Hematopoietic multipotent progenitor cell (in vitro differentiated cells): ENCODE data around the gene ERGIC2. TPM values are rescaled to one million over a fixed set of nuclear protein-coding genes. Genes with fewer than 3 reads are reported as not detected.
"Not testable (repeated sequence)": the region's sequence is repeated elsewhere in the genome, so short reads cannot be mapped to it uniquely, and the experiment has no call there.

Experiments
- DNase-seq, 3 donors: peaks; one replicate each; pipeline ENCODE4 v3.0.0-alpha.2; 2011 to 2015; ENCODE audit warnings: low read depth in 2 of 3, low spot score in 2 of 3
- total RNA-seq: library from RNA; depleted of rRNA; stranded (reverse); fragments of >200 nt; gene quantifications from one replicate; pipeline ENCODE4 v1.2.3, GENCODE V29; 2012

Gene ERGIC2
- total RNA-seq, 1 donor, result 16.4 TPM

DNA sequence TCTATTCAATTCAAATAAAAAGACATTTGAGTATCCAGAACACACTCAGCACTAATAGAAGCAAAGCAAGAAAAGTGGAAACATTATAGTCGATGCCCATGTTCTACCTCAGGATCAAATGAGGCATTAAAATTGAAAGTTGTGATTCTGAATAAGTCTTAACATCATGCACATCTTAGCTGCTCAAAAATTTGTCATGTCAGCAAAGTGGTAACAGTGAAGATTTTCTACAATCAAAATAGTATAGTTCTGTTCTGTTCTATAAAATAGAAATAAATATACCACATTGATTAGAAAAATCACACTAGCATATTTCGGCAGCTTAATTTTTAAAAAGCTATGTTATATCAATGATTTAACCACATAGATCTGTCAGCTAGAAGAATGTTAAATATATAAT lies 74.7 kb downstream of the ERGIC2 start:
- DNase-seq, result no peak

DNA sequence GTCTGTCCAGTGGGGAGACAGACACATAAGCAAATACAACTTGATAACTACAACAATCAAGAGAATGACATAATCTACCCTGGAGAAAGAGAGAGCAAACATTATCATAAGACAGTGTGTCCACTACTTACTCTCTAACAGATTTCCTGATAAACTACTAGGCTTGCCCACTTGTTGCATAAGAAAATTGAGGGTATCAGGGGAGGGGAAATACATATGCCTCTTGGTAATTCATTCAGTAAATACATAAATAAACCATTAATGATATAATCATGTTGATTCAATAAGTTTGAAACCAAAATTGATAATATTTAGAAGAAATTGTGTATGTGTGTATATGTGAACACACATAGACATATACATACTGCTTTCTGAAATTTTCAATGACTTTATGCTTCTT lies 76.6 kb downstream of the ERGIC2 start:
- no peak for DNase-seq

DNA sequence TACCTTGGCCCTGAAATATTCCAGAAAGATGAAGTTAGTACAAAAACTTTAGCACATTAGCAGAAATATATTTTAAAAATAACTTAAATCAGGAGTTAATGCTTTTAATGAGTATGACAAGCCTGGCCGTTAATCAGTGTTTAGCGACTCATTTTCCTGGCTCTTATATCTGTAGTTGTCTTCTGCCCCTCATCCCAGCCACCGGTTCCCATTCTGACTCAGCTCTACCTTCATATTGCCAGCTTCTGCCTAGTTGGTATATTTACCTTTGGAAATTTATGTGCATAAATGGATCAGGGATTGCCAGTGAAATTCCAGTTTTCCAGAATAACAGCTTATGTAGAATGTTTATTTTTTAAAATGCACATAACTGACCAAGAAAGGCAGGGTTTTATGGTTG lies 79.9 kb downstream of the ERGIC2 start:
- no peak for DNase-seq

DNA sequence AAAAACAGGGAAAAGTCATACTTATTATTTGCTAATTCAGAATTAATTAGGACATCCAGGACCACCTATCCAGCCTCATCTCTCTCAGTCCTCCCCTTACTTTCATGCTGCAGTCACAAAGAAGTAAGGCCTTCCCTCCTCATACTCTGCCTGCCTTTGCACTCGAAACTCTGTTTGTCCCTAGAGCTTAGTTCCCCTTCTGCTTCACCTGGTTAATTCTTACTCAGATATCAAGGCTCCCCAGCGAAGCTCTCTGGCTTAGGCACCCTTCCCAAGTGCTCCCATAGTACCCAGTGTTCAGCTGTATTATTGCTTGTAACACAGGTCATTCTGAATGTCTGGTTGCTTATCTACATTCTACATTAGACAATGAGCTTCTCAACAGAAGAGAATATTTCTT lies 81.3 kb downstream of the ERGIC2 start:
- peak in 1 of 3 donors; percentile 16 for DNase-seq

DNA sequence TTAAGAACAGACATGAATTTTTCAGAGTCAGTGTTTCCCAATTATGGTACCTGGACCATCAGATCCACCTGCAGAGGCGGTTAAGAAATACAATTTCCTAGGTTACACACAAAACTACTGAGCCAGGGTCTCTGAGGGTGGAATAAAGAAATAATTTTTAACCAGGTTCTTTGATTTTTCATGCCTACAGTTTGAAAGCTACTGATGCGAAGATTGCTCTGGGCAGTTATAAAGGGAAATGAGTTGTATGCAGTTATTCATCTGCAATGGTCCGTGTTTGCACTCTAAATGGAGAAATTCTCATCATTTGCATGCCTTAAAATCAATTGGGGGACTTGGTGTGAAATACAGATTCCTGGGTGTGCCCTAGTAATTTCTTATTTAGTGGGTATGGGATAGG lies 89.7 kb downstream of the ERGIC2 start:
- DNase-seq, result no peak

DNA sequence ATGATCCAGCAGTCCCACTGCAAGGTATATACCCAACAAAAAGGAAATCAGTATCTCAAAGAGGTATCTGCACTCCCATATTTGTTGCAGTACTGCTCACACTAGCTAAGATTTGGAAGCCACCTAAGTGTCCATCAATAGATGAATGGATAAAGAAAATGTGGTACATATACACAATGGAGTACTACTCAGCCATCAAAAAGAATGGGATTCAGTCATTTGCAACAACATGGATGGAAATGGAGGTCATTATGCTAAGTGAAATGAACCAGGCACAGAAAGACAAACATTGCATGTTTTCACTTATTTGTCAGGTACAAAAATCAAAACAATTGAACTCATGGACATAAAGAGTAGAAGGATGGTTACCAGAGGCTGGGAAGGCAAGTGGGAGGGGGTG lies 90.5 kb downstream of the ERGIC2 start:
- not testable (repeated sequence) for DNase-seq

DNA sequence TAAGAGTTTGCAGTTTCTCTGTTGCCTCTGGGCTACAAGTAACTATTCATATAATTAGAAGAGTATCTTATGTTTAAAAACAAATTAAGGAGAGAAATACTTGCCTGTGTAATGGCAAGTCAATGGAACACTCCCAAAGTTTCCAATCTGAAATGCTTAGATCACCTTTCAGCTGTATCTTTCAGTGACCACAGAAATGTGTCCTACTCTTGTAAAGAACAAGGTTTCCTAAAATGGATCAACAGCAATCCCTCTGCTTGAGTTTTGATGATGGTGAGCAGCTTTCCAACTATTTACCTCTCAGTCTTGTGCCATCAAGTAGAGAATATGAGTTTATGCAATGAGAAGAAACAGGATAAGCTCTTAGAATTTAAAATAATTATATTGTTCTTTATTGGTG lies 92.9 kb downstream of the ERGIC2 start:
- DNase-seq, result no peak

DNA sequence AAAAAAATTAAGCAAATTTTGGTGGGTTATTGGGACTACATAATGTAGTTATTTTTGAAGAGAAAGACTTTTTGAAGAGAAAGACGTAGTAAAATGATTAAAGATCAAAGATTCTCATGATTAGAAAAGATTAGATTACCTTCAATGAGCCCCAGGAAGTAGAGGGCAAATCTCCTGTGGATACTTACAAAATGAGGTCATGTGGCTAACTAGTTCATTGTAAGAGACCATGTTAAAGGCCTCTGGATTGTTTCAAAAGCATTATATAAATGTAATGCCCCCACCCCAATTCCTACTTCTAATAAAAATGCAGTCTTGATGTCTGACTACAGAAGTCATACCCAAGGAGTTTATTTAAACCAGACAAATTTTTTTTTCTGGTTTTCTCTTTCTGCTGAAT lies 93.3 kb downstream of the ERGIC2 start:
- DNase-seq, result no peak

Other genes with a start within 250 kb of the ERGIC2 start
- 40.4 TPM for gene FAR2, start 231.9 kb downstream of the ERGIC2 start, total RNA-seq
- gene OVCH1, start 116.5 kb upstream of the ERGIC2 start, total RNA-seq, result not detected